IPS-20b (cell line): ENCODE measurements around the gene ELP5.

ENCODE experiments used
- H3K27ac ChIP-seq: one replicate; pipeline ENCODE4 v1.5.1; 2013; ENCODE audit warnings: low read length
- H3K27me3 ChIP-seq: 2 replicates; pipeline ENCODE4 v1.6.1; 2013; ENCODE audit warnings: mild to moderate bottlenecking, low read length, inconsistent platforms; ENCODE audit not compliant: insufficient read depth
- H3K36me3 ChIP-seq: 2 replicates; pipeline ENCODE4 v1.6.1; 2013; ENCODE audit warnings: low read depth, mild to moderate bottlenecking, inconsistent platforms, low read length, moderate library complexity; ENCODE audit not compliant: insufficient read depth
- H3K4me1 ChIP-seq: 2 replicates; pipeline ENCODE4 v1.6.1; 2013; ENCODE audit warnings: mild to moderate bottlenecking, control low read depth, inconsistent platforms, low read length, moderate library complexity; ENCODE audit not compliant: insufficient read depth
- H3K4me3 ChIP-seq: 2 replicates; pipeline ENCODE4 v1.5.1; 2013; ENCODE audit warnings: mild to moderate bottlenecking, low read length, inconsistent platforms
- H3K9ac ChIP-seq: 2 replicates; pipeline ENCODE4 v1.6.1; 2013; ENCODE audit warnings: low read depth, mild to moderate bottlenecking, inconsistent platforms, low read length, moderate library complexity
- H3K9me3 ChIP-seq: 2 replicates; pipeline ENCODE4 v1.6.1; 2013; ENCODE audit warnings: mild to moderate bottlenecking, low read depth, low read length, inconsistent platforms; ENCODE audit not compliant: insufficient read depth

The ELP5 gene

GRCh38 chr17:7219812-7220592, 32.0 kb upstream of the ELP5 start, which contains the start of the genes ACADVL and DLG4:
TSS of gene ACADVL (plus strand) at chr17:7219938. CDS start at chr17:7219985, 47 bp downstream.
TSS of gene DLG4 (minus strand) at chr17:7219836.
- peaks cover 41% of the 10 kb centered on the region for H3K36me3 ChIP-seq
- H3K9ac ChIP-seq = peak within 1 kb of the TSS; percentile 81
- no peaks in the 10 kb centered on the region; the same call in 1 of the 2 replicates for H3K27me3 ChIP-seq
- peaks cover 29% of the 10 kb centered on the region; the same call in 1 of the 2 replicates for H3K4me1 ChIP-seq
- H3K4me3 ChIP-seq = peak within 1 kb of the TSS; percentile 80
- no peak within 1 kb of the TSS for H3K27ac ChIP-seq
- H3K9me3 ChIP-seq = no peaks in the 10 kb centered on the region

GRCh38 chr17:7220593-7221277, 31.3 kb upstream of the ELP5 start:
- Histone ChIP-seq H3K27me3 (no peaks in the 10 kb centered on the region; the same call in 1 of the 2 replicates), H3K9ac (peak overlapping the region; percentile 81), H3K27ac (no peak overlapping the region), H3K4me3 (peak overlapping the region; percentile 80), H3K9me3 (no peaks in the 10 kb centered on the region), H3K36me3 (peaks cover 48% of the 10 kb centered on the region), H3K4me1 (peaks cover 23% of the 10 kb centered on the region; the same call in 1 of the 2 replicates)

GRCh38 chr17:7221278-7222092, 30.5 kb upstream of the ELP5 start:
- Histone ChIP-seq H3K36me3 (peaks cover 56% of the 10 kb centered on the region), H3K27me3 (no peaks in the 10 kb centered on the region; the same call in 1 of the 2 replicates), H3K9ac (0 out of 2 replicates have a peak overlapping the region, but pooled peaks have one; percentile 81), H3K27ac (no peak overlapping the region), H3K9me3 (no peaks in the 10 kb centered on the region), H3K4me3 (0 out of 2 replicates have a peak overlapping the region, but pooled peaks have one; percentile 80), H3K4me1 (peaks cover 18% of the 10 kb centered on the region; the same call in 1 of the 2 replicates)

- Histone ChIP-seq H3K4me1 (peaks cover 16% of the 10 kb centered on the region; the same call in 1 of the 2 replicates), H3K36me3 (peaks cover 64% of the 10 kb centered on the region), H3K27ac (no peak overlapping the region)
Observed at GRCh38 chr17:7222093-7222971, 29.7 kb upstream of the ELP5 start.

GRCh38 chr17:7222972-7223292, 29.1 kb upstream of the ELP5 start:
- Histone ChIP-seq H3K4me3 (no peak overlapping the region), H3K9me3 (no peaks in the 10 kb centered on the region), H3K36me3 (peaks cover 70% of the 10 kb centered on the region), H3K4me1 (peaks cover 13% of the 10 kb centered on the region; the same call in 1 of the 2 replicates), H3K9ac (no peak overlapping the region), H3K27me3 (no peaks in the 10 kb centered on the region; the same call in 1 of the 2 replicates), H3K27ac (no peak overlapping the region)

More at GRCh38 chr17:7222093-7222971, 29.7 kb upstream of the ELP5 start:
- Histone ChIP-seq H3K9me3 (no peaks in the 10 kb centered on the region), H3K27me3 (no peaks in the 10 kb centered on the region; the same call in 1 of the 2 replicates), H3K4me3 (no peak overlapping the region), H3K9ac (no peak overlapping the region)

GRCh38 chr17:7223375-7223774, 28.6 kb upstream of the ELP5 start:
- Histone ChIP-seq H3K4me1 (peaks cover 8% of the 10 kb centered on the region; the same call in 1 of the 2 replicates), H3K9ac (no peak overlapping the region), H3K9me3 (no peaks in the 10 kb centered on the region), H3K27ac (no peak overlapping the region), H3K36me3 (peaks cover 74% of the 10 kb centered on the region), H3K4me3 (no peak overlapping the region), H3K27me3 (no peaks in the 10 kb centered on the region; the same call in 1 of the 2 replicates)

- Histone ChIP-seq H3K27me3 (no peaks in the 10 kb centered on the region; the same call in 1 of the 2 replicates), H3K4me3 (no peak overlapping the region), H3K9ac (no peak overlapping the region), H3K27ac (no peak overlapping the region), H3K9me3 (no peaks in the 10 kb centered on the region), H3K4me1 (0 out of 2 replicates have a peak, but pooled peaks cover 4% of the 10 kb centered on the region), H3K36me3 (peaks cover 81% of the 10 kb centered on the region)
Observed at GRCh38 chr17:7224110-7224509, 27.9 kb upstream of the ELP5 start.

GRCh38 chr17:7224661-7225111, 27.3 kb upstream of the ELP5 start:
- no peak overlapping the region for H3K27ac ChIP-seq
- no peak overlapping the region for H3K9ac ChIP-seq
- H3K9me3 ChIP-seq = no peaks in the 10 kb centered on the region
- peaks cover 87% of the 10 kb centered on the region for H3K36me3 ChIP-seq
- no peaks in the 10 kb centered on the region for H3K4me1 ChIP-seq
- no peaks in the 10 kb centered on the region for H3K27me3 ChIP-seq
- H3K4me3 ChIP-seq = no peak overlapping the region

GRCh38 chr17:7225711-7226331, 26.2 kb upstream of the ELP5 start:
- peaks cover 98% of the 10 kb centered on the region for H3K36me3 ChIP-seq
- H3K9ac ChIP-seq = no peak overlapping the region
- H3K9me3 ChIP-seq = no peaks in the 10 kb centered on the region
- H3K27ac ChIP-seq = no peak overlapping the region
- H3K4me1 ChIP-seq = no peaks in the 10 kb centered on the region
- H3K4me3 ChIP-seq = no peak overlapping the region
- H3K27me3 ChIP-seq = no peaks in the 10 kb centered on the region
